Hepatocyte (in vitro differentiated cells): ENCODE measurements around the gene NOC2L.

Experiments
- CTCF ChIP-seq: fragments of 200-600 bp; sonication (generic); IDR thresholded peaks from 2 replicates; pipeline ENCODE4 v1.5.1; 2016; ENCODE audit warnings: antibody characterized with exemption, mild to moderate bottlenecking; ENCODE audit not compliant: poor library complexity
- EZH2phosphoT487 ChIP-seq: fragments of 200-600 bp; sonication (generic); IDR thresholded peaks from one replicate; pipeline ENCODE4 v1.6.1; 2018; ENCODE audit warnings: antibody characterized with exemption, mild to moderate bottlenecking, low read depth, moderate library complexity; ENCODE audit not compliant: unreplicated experiment, severe bottlenecking

GRCh38 chr1:980602-981395, 21.7 kb upstream of the NOC2L start:
- TF ChIP-seq EZH2phosphoT487: no peak
- TF ChIP-seq CTCF: no peak
